A549 treated with AZD9567 at 1 μM for 4 hours (cell line): Measurements from ENCODE around the gene TM4SF1. TPM values are rescaled to one million over a fixed set of nuclear protein-coding genes. Genes with fewer than 3 reads are reported as not detected.

ENCODE experiments used
- total RNA-seq: library from RNA; stranded (reverse); fragments of 200-300 nt; extraction: Qiagen RNA extraction; gene quantifications from 5 replicates; pipeline ENCODE4 v1.2.3, GENCODE V29; 2022; ENCODE audit not compliant: insufficient read depth

TM4SF1 gene, protein sequence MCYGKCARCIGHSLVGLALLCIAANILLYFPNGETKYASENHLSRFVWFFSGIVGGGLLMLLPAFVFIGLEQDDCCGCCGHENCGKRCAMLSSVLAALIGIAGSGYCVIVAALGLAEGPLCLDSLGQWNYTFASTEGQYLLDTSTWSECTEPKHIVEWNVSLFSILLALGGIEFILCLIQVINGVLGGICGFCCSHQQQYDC
- total RNA-seq, result 1,016 to 1,515 TPM (median 1,277 TPM) in 5 replicates

GRCh38 chr3:149377408-149378364 is at the start of gene TM4SF1:
Gene TM4SF1, minus strand, starts transcription at chr3:149377649. Its CDS starts 102 bp downstream, at chr3:149377547.

GRCh38 chr3:149333176-149333859 is 44.1 kb downstream of the TM4SF1 start, which contains the start of gene TM4SF18:
Gene TM4SF18, minus strand, starts transcription at chr3:149333636. Its CDS starts 254 bp downstream, at chr3:149333382.

Other genes with a start within 250 kb of the TM4SF1 start
- gene HPS3, start 248.0 kb downstream of the TM4SF1 start, total RNA-seq, result 29.9 to 33.2 TPM (median 32.5 TPM) in 5 replicates
- 3.9 to 8.2 TPM (median 5.4 TPM) in 5 replicates for gene CP, start 155.8 kb downstream of the TM4SF1 start, total RNA-seq
- gene TM4SF18, start 44.0 kb downstream of the TM4SF1 start, total RNA-seq, result 26.5 to 31.1 TPM (median 28.4 TPM) in 5 replicates
- 22.8 to 43.6 TPM (median 31.3 TPM) in 5 replicates for gene TM4SF4, start 97.0 kb upstream of the TM4SF1 start, total RNA-seq